K562 (cell line): ENCODE results near the gene ST6GALNAC3. TPM values are rescaled to one million over a fixed set of nuclear protein-coding genes. Genes with fewer than 3 reads are reported as not detected.

Source experiments
- ATAC-seq: fragments of 200-7000 bp; cut with Tn5 transposase; 3 replicates; pipeline ENCODE4 v1.9.1; 2020; ENCODE audit warnings: moderate library complexity
- BruUV-seq: library from RNA; stranded (reverse); fragments of 400-500 nt; replicated peaks from 2 replicates; lab custom pipeline; 2021; lab: Mats Ljungman, UMichigan
- CTCF ChIA-PET: fragments of 300-600 bp; formaldehyde crosslinking; extraction: SDS; loops from one replicate; lab custom pipeline; 2021; ENCODE audit warnings: low intra/inter-chr PET ratio; lab: Yijun Ruan, JAX
- POLR2A ChIA-PET: fragments of 300-600, 350-650 bp; sonication (Branson Sonifier 250); formaldehyde crosslinking; extraction: SDS; loops from one replicate; lab custom pipeline; 2021; ENCODE audit warnings: antibody characterized with exemption, inconsistent platforms; lab: Yijun Ruan, JAX
- DNase-seq, 4 experiments: peaks; one replicate each; pipeline versions ENCODE4 v3.0.0 to v3.0.0-alpha.2; 2011 to 2018; ENCODE audit warnings: low spot score in 3 of 4, mixed read lengths in 3 of 4; ENCODE audit errors: extremely low read depth in 1 of 4
- FAIRE-seq: peaks from 2 replicates; lab custom pipeline; 2011; peaks lifted over from hg19 to GRCh38; lab: Jason Lieb, UNC
- H2AFZ ChIP-seq: 2 replicates; pipeline ENCODE4 v1.6.0; 2011; ENCODE audit warnings: low read depth, low read length, control low read depth, inconsistent platforms
- H3K27ac ChIP-seq: fragments of 200-600 bp; 3 replicates; pipeline ENCODE4 v1.8.0; 2011; ENCODE audit warnings: low read depth, mild to moderate bottlenecking, control low read depth, inconsistent platforms, low read length, moderate library complexity, mixed read lengths; ENCODE audit errors: extremely low read depth
- H3K27me3 ChIP-seq, 2 experiments: fragments of 300-600 bp in 1 of 2; 2 replicates in 1 of 2; 3 replicates in 1 of 2; pipeline versions ENCODE4 v1.6.0 to v1.8.0; 2011; ENCODE audit warnings: inconsistent platforms in 2 of 2, low read length in 2 of 2, mild to moderate bottlenecking in 1 of 2, mixed read lengths in 1 of 2, moderate library complexity in 1 of 2; ENCODE audit not compliant: control insufficient read depth in 2 of 2, insufficient read depth in 2 of 2
- H3K36me3 ChIP-seq: fragments of 300-600 bp; 3 replicates; pipeline ENCODE4 v1.8.0; 2011; ENCODE audit warnings: mild to moderate bottlenecking, low read length, inconsistent platforms; ENCODE audit not compliant: control insufficient read depth, insufficient read depth
- H3K4me1 ChIP-seq, 2 experiments: fragments of 200-600 bp in 1 of 2; replicated peaks in 1 of 2; 2 replicates in 1 of 2; 3 replicates in 1 of 2; pipeline versions ENCODE4 v1.5.1 to v1.8.0; 2011; ENCODE audit warnings: inconsistent platforms in 2 of 2, low read length in 2 of 2, mild to moderate bottlenecking in 1 of 2, mixed read lengths in 1 of 2, moderate library complexity in 1 of 2; ENCODE audit not compliant: control insufficient read depth in 2 of 2, insufficient read depth in 2 of 2
- H3K4me2 ChIP-seq: 2 replicates; pipeline ENCODE4 v1.6.1; 2011; ENCODE audit warnings: low read length, control low read depth, inconsistent platforms, mixed read lengths; ENCODE audit not compliant: insufficient read depth
- H3K4me3 ChIP-seq: fragments of 200-600 bp; sonication (generic), shearing (Covaris generic); 2 replicates; pipeline ENCODE4 v1.5.1; 2016; ENCODE audit warnings: control low read depth, inconsistent platforms
- H3K79me2 ChIP-seq: fragments of 200-600 bp; 3 replicates; pipeline ENCODE4 v1.8.0; 2011; ENCODE audit warnings: low read length, inconsistent platforms; ENCODE audit not compliant: control insufficient read depth, insufficient read depth
- H3K9ac ChIP-seq, 2 experiments: 2 replicates each; pipeline versions ENCODE4 v1.6.0 to v1.6.1; 2011; ENCODE audit warnings: low read depth in 2 of 2, low read length in 2 of 2, control low read depth in 1 of 2, inconsistent platforms in 1 of 2, mild to moderate bottlenecking in 1 of 2, mixed read lengths in 1 of 2; ENCODE audit not compliant: insufficient read depth in 1 of 2
- H3K9me1 ChIP-seq: one replicate; pipeline ENCODE4 v1.6.0; 2011; ENCODE audit warnings: inconsistent platforms, mild to moderate bottlenecking, low read length, moderate library complexity; ENCODE audit not compliant: control insufficient read depth, insufficient read depth
- H3K9me3 ChIP-seq: replicated peaks from 2 replicates; pipeline ENCODE4 v1.5.1; 2011; ENCODE audit warnings: low read depth, low read length, inconsistent platforms; ENCODE audit not compliant: control insufficient read depth, insufficient read depth
- H4K20me1 ChIP-seq: replicated peaks from 2 replicates; pipeline ENCODE4 v1.6.1; 2011; ENCODE audit warnings: low read length, inconsistent platforms, mixed read lengths; ENCODE audit not compliant: control insufficient read depth, insufficient read depth
- CREBBP ChIP-seq: IDR thresholded peaks from one replicate; pipeline ENCODE4 v1.6.1; 2012; ENCODE audit warnings: low read depth, mild to moderate bottlenecking, control low read depth, inconsistent platforms, low read length
- FOXK1 ChIP-seq: sonication (generic); formaldehyde crosslinking; IDR thresholded peaks from 2 replicates; pipeline ENCODE4 v1.8.0; 2022; ENCODE audit warnings: missing genetic modification reagents, mild to moderate bottlenecking, borderline replicate concordance
- FOXM1 ChIP-seq, 2 experiments: fragments of 450-650 bp in 1 of 2; sonication (generic) in 1 of 2; formaldehyde crosslinking in 1 of 2; IDR thresholded peaks; 2 replicates each; pipeline versions ENCODE4 v1.6.1 to v1.9.0; 2017 to 2022; ENCODE audit warnings: low read depth in 2 of 2, mild to moderate bottlenecking in 2 of 2, missing genetic modification reagents in 1 of 2, moderate library complexity in 1 of 2
- GATAD2B ChIP-seq: fragments of 450-650 bp; IDR thresholded peaks from 2 replicates; pipeline ENCODE4 v1.6.1; 2017; ENCODE audit warnings: mild to moderate bottlenecking, borderline replicate concordance
- KDM1A ChIP-seq, 2 experiments: fragments of 450-650 bp; IDR thresholded peaks; 2 replicates each; pipeline ENCODE4 v1.6.1; 2016; ENCODE audit warnings: mild to moderate bottlenecking in 2 of 2
- RHOXF2B ChIP-seq: fragments of 250-450 bp; sonication (Bioruptor Pico); conservative IDR thresholded peaks from 2 replicates; pipeline ENCODE4 v1.5.1; 2021
- SUPT5H ChIP-seq: fragments of 450-650 bp; IDR thresholded peaks from 2 replicates; pipeline ENCODE4 v1.6.1; 2016
- TEAD2 ChIP-seq: fragments of 450-650 bp; IDR thresholded peaks from 2 replicates; pipeline ENCODE4 v1.6.1; 2016; ENCODE audit warnings: missing genetic modification characterization, control low read depth, missing compliant biosample characterization
- TRIM24 ChIP-seq, 2 experiments: fragments of 450-650 bp; IDR thresholded peaks; 2 replicates each; pipeline ENCODE4 v1.6.1; 2016
- ZNF431 ChIP-seq: sonication (generic); formaldehyde crosslinking; IDR thresholded peaks from 2 replicates; pipeline ENCODE4 v1.8.0; 2022; ENCODE audit warnings: mild to moderate bottlenecking, missing genetic modification reagents
- WGBS: fragments of 100-300 bp; shearing (Covaris generic); methylation state at CpG from one replicate; pipeline ENCODE4 v1.1.6; 2016; ENCODE audit warnings: low coverage, mixed read lengths; ENCODE audit not compliant: insufficient coverage; ENCODE audit errors: missing lambda C conversion rate; 5-methylcytosine and 5-hydroxymethylcytosine counted together
- in situ Hi-C: fragments of 300-500 bp; cut with MboI; formaldehyde crosslinking; loops from 4 replicates; pipeline ENCODE4 v1.15.0; 2018; ENCODE audit warnings: inconsistent platforms, mixed read lengths
- intact Hi-C: fragments of 100-400 bp; cut with micrococcal nuclease; formaldehyde crosslinking; loops from 2 replicates; pipeline ENCODE4 v1.14.2; 2022
- polyA plus RNA-seq, 8 experiments: library from polyadenylated mRNA; depleted of rRNA in 4 of 8; stranded (reverse) in 5 of 8; unstranded in 3 of 8; fragments of >200 nt; fragmentation: Nextera tagmentation in 2 of 8; fragmentation: Illumina TruSeq in 1 of 8; extraction: Ambion mirVana in 2 of 8; extraction: Trizol in 1 of 8; gene quantifications; 2 replicates each; pipeline versions ENCODE4 v1.2.1 to v1.2.3, GENCODE V29; 2011 to 2014; ENCODE audit warnings: inconsistent platforms in 1 of 8, missing spikeins in 1 of 8
- total RNA-seq, 7 experiments: library from RNA; depleted of rRNA in 6 of 7; stranded (reverse); fragments of >200 nt in 6 of 7; fragmentation: Illumina TruSeq in 2 of 7; extraction: Trizol in 2 of 7; gene quantifications; 2 replicates each; pipeline versions ENCODE4 v1.2.1 to v1.2.3, GENCODE V29; 2011 to 2021; ENCODE audit warnings: low replicate concordance in 1 of 7
- TF ChIP-seq, protein P1 (sequence below): sonication (generic); formaldehyde crosslinking; IDR thresholded peaks from 2 replicates; pipeline ENCODE4 v1.8.0; 2022; ENCODE audit warnings: mild to moderate bottlenecking, missing genetic modification reagents
- TF ChIP-seq, protein P2 (sequence below): sonication (generic); IDR thresholded peaks from 2 replicates; pipeline ENCODE4 v1.6.1; 2016
- TF ChIP-seq, protein P3 (sequence below): IDR thresholded peaks from 2 replicates; pipeline ENCODE4 v1.6.1; 2016; ENCODE audit warnings: missing genetic modification characterization, missing compliant biosample characterization

The ST6GALNAC3 gene
- total and polyA plus RNA-seq, 9 of the 15 experiments (the other 6 are each of a cell fraction or from before 2014, with no cell fraction given), result 0.04 to 0.29 (median 0.18) TPM; not detected in 6

DNA sequence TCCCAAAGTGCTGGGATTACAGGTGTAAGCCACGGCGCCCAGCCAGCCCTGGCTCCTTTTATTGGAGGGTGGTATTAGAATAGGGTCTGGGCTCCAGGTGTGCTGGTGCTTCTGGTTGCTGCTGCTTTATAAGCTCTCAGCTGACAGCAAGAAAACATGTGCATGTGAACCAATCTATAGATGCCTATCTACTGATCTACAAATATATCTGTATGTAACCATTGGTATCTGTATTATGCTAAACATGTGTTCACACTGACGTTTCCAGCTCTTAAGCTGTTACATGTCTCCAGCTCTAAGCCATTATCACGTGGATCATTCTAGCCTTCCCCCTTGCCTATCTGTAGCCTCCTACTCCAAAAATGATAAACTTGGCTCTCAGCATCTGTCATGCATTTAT lies 82.4 kb downstream of the ST6GALNAC3 start:
- Histone ChIP-seq H3K4me1 (no peaks in the 10 kb centered on the region; a peak in 1 of 5 replicates), H3K4me2 (no peak overlapping the region), H3K79me2 (no peaks in the 10 kb centered on the region), H3K27ac (no peak overlapping the region), H3K9ac (no peak overlapping the region), H2AFZ (no peak overlapping the region), H3K36me3 (no peaks in the 10 kb centered on the region), H3K4me3 (no peak overlapping the region), H3K9me1 (no peaks in the 10 kb centered on the region), H3K27me3 (no peaks in the 10 kb centered on the region), H3K9me3 (no peaks in the 10 kb centered on the region), H4K20me1 (no peaks in the 10 kb centered on the region)
- intact Hi-C loops, result loop anchor here (10.0 kb wide), 2 partner anchors 162 to 1958 kb away; no protein-coding TSS in a partner anchor
- no peak for ATAC-seq
- POLR2A ChIA-PET, result interaction anchor here (1.1 kb wide), 1 partner anchor 13 kb away, joined by 3 read pairs; no protein-coding TSS in a partner anchor
- TF ChIP-seq KDM1A (IDR thresholded peaks at IDR 0.05) (no peak), TRIM24 (IDR thresholded peaks at IDR 0.05) (no peak), CREBBP (no peak), RHOXF2B (CRISPR knock-in tag) (no peak), FOXK1 (CRISPR knock-in tag) (no peak), SUPT5H (no peak), FOXM1 (IDR thresholded peaks at IDR 0.05; ENCODE audit: low read depth) (no peak), FOXM1 (CRISPR knock-in tag; IDR thresholded peaks at IDR 0.05; ENCODE audit: low read depth) (no peak), GATAD2B (no peak), TEAD2 (tag) (no peak), ZNF431 (CRISPR knock-in tag) (no peak)
- TF ChIP-seq, protein P1, sequence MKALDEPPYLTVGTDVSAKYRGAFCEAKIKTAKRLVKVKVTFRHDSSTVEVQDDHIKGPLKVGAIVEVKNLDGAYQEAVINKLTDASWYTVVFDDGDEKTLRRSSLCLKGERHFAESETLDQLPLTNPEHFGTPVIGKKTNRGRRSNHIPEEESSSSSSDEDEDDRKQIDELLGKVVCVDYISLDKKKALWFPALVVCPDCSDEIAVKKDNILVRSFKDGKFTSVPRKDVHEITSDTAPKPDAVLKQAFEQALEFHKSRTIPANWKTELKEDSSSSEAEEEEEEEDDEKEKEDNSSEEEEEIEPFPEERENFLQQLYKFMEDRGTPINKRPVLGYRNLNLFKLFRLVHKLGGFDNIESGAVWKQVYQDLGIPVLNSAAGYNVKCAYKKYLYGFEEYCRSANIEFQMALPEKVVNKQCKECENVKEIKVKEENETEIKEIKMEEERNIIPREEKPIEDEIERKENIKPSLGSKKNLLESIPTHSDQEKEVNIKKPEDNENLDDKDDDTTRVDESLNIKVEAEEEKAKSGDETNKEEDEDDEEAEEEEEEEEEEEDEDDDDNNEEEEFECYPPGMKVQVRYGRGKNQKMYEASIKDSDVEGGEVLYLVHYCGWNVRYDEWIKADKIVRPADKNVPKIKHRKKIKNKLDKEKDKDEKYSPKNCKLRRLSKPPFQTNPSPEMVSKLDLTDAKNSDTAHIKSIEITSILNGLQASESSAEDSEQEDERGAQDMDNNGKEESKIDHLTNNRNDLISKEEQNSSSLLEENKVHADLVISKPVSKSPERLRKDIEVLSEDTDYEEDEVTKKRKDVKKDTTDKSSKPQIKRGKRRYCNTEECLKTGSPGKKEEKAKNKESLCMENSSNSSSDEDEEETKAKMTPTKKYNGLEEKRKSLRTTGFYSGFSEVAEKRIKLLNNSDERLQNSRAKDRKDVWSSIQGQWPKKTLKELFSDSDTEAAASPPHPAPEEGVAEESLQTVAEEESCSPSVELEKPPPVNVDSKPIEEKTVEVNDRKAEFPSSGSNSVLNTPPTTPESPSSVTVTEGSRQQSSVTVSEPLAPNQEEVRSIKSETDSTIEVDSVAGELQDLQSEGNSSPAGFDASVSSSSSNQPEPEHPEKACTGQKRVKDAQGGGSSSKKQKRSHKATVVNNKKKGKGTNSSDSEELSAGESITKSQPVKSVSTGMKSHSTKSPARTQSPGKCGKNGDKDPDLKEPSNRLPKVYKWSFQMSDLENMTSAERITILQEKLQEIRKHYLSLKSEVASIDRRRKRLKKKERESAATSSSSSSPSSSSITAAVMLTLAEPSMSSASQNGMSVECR (CRISPR knock-in tag), result no peak
- TF ChIP-seq, protein P2, sequence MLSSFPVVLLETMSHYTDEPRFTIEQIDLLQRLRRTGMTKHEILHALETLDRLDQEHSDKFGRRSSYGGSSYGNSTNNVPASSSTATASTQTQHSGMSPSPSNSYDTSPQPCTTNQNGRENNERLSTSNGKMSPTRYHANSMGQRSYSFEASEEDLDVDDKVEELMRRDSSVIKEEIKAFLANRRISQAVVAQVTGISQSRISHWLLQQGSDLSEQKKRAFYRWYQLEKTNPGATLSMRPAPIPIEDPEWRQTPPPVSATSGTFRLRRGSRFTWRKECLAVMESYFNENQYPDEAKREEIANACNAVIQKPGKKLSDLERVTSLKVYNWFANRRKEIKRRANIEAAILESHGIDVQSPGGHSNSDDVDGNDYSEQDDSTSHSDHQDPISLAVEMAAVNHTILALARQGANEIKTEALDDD, result no peak
- TF ChIP-seq, protein P3, sequence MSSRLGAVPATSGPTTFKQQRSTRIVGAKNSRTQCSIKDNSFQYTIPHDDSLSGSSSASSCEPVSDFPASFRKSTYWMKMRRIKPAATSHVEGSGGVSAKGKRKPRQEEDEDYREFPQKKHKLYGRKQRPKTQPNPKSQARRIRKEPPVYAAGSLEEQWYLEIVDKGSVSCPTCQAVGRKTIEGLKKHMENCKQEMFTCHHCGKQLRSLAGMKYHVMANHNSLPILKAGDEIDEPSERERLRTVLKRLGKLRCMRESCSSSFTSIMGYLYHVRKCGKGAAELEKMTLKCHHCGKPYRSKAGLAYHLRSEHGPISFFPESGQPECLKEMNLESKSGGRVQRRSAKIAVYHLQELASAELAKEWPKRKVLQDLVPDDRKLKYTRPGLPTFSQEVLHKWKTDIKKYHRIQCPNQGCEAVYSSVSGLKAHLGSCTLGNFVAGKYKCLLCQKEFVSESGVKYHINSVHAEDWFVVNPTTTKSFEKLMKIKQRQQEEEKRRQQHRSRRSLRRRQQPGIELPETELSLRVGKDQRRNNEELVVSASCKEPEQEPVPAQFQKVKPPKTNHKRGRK (tag), result no peak
- no TSS peak for BruUV-seq
- 0% methylated on average over 4 of the region's 4 CpGs for WGBS
- FAIRE-seq, result no peak
- DNase-seq, result no peak
- in situ Hi-C loops, result loop anchor here (10.0 to 25.0 kb wide), 2 partner anchors 988 to 1955 kb away; no protein-coding TSS in a partner anchor
- CTCF ChIA-PET, result no interaction called here
